ENCODE data around the gene NCKAP1.
"Not testable (repeated sequence)": the region's sequence is repeated elsewhere in the genome, so short reads cannot be mapped to it uniquely, and the experiment has no call there.

- not testable (repeated sequence) for TF ChIP-seq CTCF, POLR2A (IDR thresholded peaks at IDR 0.05)
These were observed 71.9 kb downstream of the NCKAP1 start for GRCh38 chr2:182966356-182966755.
